HG03520 (cell line): ENCODE measurements around the gene RPAP3.

Experiments
- ATAC-seq: cut with Tn5 transposase; IDR thresholded peaks from one replicate; pipeline ENCODE4 v1.9.1; 2021; ENCODE audit warnings: mild to moderate bottlenecking, moderate library complexity; ENCODE audit not compliant: unreplicated experiment

RPAP3 gene

GRCh38 chr12:47722136-47722834 lies 16.5 kb upstream of the RPAP3 start:
- no peak for ATAC-seq

GRCh38 chr12:47721431-47721973 lies 15.7 kb upstream of the RPAP3 start:
- no peak for ATAC-seq

- no peak for ATAC-seq
Measured at GRCh38 chr12:47718531-47718930, 12.7 kb upstream of the RPAP3 start.

GRCh38 chr12:47717443-47718193 lies 11.8 kb upstream of the RPAP3 start:
- ATAC-seq, result no peak

- ATAC-seq, result no peak
Measured at GRCh38 chr12:47717046-47717442, 11.2 kb upstream of the RPAP3 start.

- ATAC-seq, result no peak
Measured at GRCh38 chr12:47715877-47716548, 10.2 kb upstream of the RPAP3 start.

GRCh38 chr12:47715393-47715876 lies 9.6 kb upstream of the RPAP3 start:
- peak; percentile 79 for ATAC-seq

GRCh38 chr12:47714826-47715386 lies 9.1 kb upstream of the RPAP3 start:
- ATAC-seq, result no peak

- ATAC-seq, result no peak
Measured at GRCh38 chr12:47712171-47712570, 6.3 kb upstream of the RPAP3 start.

GRCh38 chr12:47711448-47711847 lies 5.6 kb upstream of the RPAP3 start:
- ATAC-seq, result no peak

- no peak for ATAC-seq
Measured at GRCh38 chr12:47710278-47710677, 4.4 kb upstream of the RPAP3 start.

GRCh38 chr12:47709671-47710070 lies 3.8 kb upstream of the RPAP3 start:
- ATAC-seq, result no peak

GRCh38 chr12:47709237-47709636 lies 3.4 kb upstream of the RPAP3 start:
- no peak for ATAC-seq

GRCh38 chr12:47707905-47708543 lies 2.2 kb upstream of the RPAP3 start:
- ATAC-seq, result no peak

GRCh38 chr12:47707355-47707754 lies 1.5 kb upstream of the RPAP3 start:
- no peak for ATAC-seq

- ATAC-seq, result peak; percentile 2
Measured at GRCh38 chr12:47705229-47705565, 633 bp downstream of the RPAP3 start.

- ATAC-seq, result no peak
Measured at GRCh38 chr12:47704719-47705118, 1.1 kb downstream of the RPAP3 start.

GRCh38 chr12:47700263-47700662 lies 5.6 kb downstream of the RPAP3 start:
- ATAC-seq, result no peak

GRCh38 chr12:47698631-47699030 lies 7.2 kb downstream of the RPAP3 start:
- no peak for ATAC-seq

- ATAC-seq, result no peak
Measured at GRCh38 chr12:47698055-47698454, 7.8 kb downstream of the RPAP3 start.

- no peak for ATAC-seq
Measured at GRCh38 chr12:47689215-47689614, 16.6 kb downstream of the RPAP3 start.
